Mesenchymal stem cell (in vitro differentiated cells and primary cell): ENCODE results near the gene SDHAF3.
"Not testable (repeated sequence)": the region's sequence is repeated elsewhere in the genome, so short reads cannot be mapped to it uniquely, and the experiment has no call there.

Experiments
- DNase-seq: peaks from one replicate; pipeline ENCODE4 v3.0.0-alpha.2; 2013
- H2AFZ ChIP-seq: one replicate; pipeline ENCODE4 v1.6.1; 2013; ENCODE audit warnings: low read depth, mild to moderate bottlenecking, control low read depth, inconsistent platforms, low read length, moderate library complexity
- H2AK5ac ChIP-seq: 2 replicates; pipeline ENCODE4 v1.6.1; 2013; ENCODE audit warnings: low read length, moderate library complexity, mild to moderate bottlenecking, inconsistent platforms; ENCODE audit not compliant: severe bottlenecking
- H2BK120ac ChIP-seq: one replicate; pipeline ENCODE4 v1.6.1; 2013; ENCODE audit warnings: low read depth, mild to moderate bottlenecking, inconsistent platforms, low read length, moderate library complexity
- H2BK12ac ChIP-seq, 2 experiments: one replicate each; pipeline ENCODE4 v1.6.1; 2013; ENCODE audit warnings: inconsistent platforms in 2 of 2, low read length in 2 of 2, mild to moderate bottlenecking in 2 of 2, moderate library complexity in 2 of 2, control low read depth in 1 of 2
- H2BK15ac ChIP-seq: one replicate; pipeline ENCODE4 v1.6.1; 2013; ENCODE audit warnings: mild to moderate bottlenecking, low read depth, inconsistent platforms; ENCODE audit not compliant: poor library complexity, severe bottlenecking
- H2BK5ac ChIP-seq: 2 replicates; pipeline ENCODE4 v1.6.1; 2013; ENCODE audit warnings: low read depth, mild to moderate bottlenecking, low read length, control low read depth, inconsistent platforms; ENCODE audit not compliant: poor library complexity, severe bottlenecking
- H3K14ac ChIP-seq, 2 experiments: one replicate each; pipeline ENCODE4 v1.6.1; 2013; ENCODE audit warnings: inconsistent platforms in 2 of 2, low read length in 2 of 2, control low read depth in 1 of 2, mild to moderate bottlenecking in 1 of 2, moderate library complexity in 1 of 2
- H3K18ac ChIP-seq, 2 experiments: one replicate each; pipeline ENCODE4 v1.6.1; 2013; ENCODE audit warnings: inconsistent platforms in 2 of 2, low read length in 2 of 2, control low read depth in 1 of 2, low read depth in 1 of 2, mild to moderate bottlenecking in 1 of 2
- H3K23ac ChIP-seq, 2 experiments: one replicate each; pipeline ENCODE4 v1.6.1; 2013; ENCODE audit warnings: inconsistent platforms in 2 of 2, low read length in 2 of 2, mild to moderate bottlenecking in 2 of 2, moderate library complexity in 2 of 2, control low read depth in 1 of 2
- H3K27ac ChIP-seq: 2 replicates; pipeline ENCODE4 v1.5.1; 2013; ENCODE audit warnings: mild to moderate bottlenecking, moderate library complexity, low read length, control low read depth, inconsistent platforms; ENCODE audit not compliant: poor library complexity, severe bottlenecking
- H3K27me3 ChIP-seq, 2 experiments: 2 replicates each; pipeline versions ENCODE4 v1.6.1 to v1.7.0; 2013; ENCODE audit warnings: low read length in 2 of 2, mild to moderate bottlenecking in 2 of 2, moderate library complexity in 2 of 2, control low read depth in 1 of 2, inconsistent platforms in 1 of 2; ENCODE audit not compliant: control insufficient read depth in 1 of 2, insufficient read depth in 1 of 2
- H3K36me3 ChIP-seq, 2 experiments: 2 replicates each; pipeline versions ENCODE4 v1.6.1 to v1.7.0; 2013; ENCODE audit warnings: low read length in 2 of 2, control low read depth in 1 of 2, inconsistent platforms in 1 of 2, low read depth in 1 of 2, mild to moderate bottlenecking in 1 of 2; ENCODE audit not compliant: insufficient read depth in 2 of 2, control insufficient read depth in 1 of 2
- H3K4ac ChIP-seq, 2 experiments: one replicate each; pipeline ENCODE4 v1.6.1; 2013; ENCODE audit warnings: inconsistent platforms in 2 of 2, low read length in 2 of 2, mild to moderate bottlenecking in 2 of 2, moderate library complexity in 2 of 2, control low read depth in 1 of 2, low read depth in 1 of 2
- H3K4me1 ChIP-seq: 2 replicates; pipeline ENCODE4 v1.6.1; 2013; ENCODE audit warnings: low read depth, low read length, control low read depth; ENCODE audit not compliant: control insufficient read depth, insufficient read depth
- H3K4me2 ChIP-seq: 2 replicates; pipeline ENCODE4 v1.6.1; 2013; ENCODE audit warnings: low read length, mild to moderate bottlenecking, inconsistent platforms; ENCODE audit not compliant: poor library complexity, severe bottlenecking
- H3K4me3 ChIP-seq, 2 experiments: 2 replicates each; pipeline versions ENCODE4 v1.5.1 to v1.7.0; 2013; ENCODE audit warnings: low read length in 2 of 2, mild to moderate bottlenecking in 2 of 2, control low read depth in 1 of 2, low read depth in 1 of 2; ENCODE audit not compliant: insufficient read depth in 1 of 2
- H3K79me1 ChIP-seq: replicated peaks from 2 replicates; pipeline ENCODE4 v1.6.1; 2013; ENCODE audit warnings: mild to moderate bottlenecking, control low read depth, low read length, inconsistent platforms; ENCODE audit not compliant: poor library complexity, severe bottlenecking
- H3K9ac ChIP-seq: 2 replicates; pipeline ENCODE4 v1.7.0; 2013; ENCODE audit warnings: mild to moderate bottlenecking, low read length, moderate library complexity
- H3K9me3 ChIP-seq: 2 replicates; pipeline ENCODE4 v1.7.0; 2013; ENCODE audit warnings: mild to moderate bottlenecking, low read length; ENCODE audit not compliant: control insufficient read depth
- H4K8ac ChIP-seq: one replicate; pipeline ENCODE4 v1.6.1; 2013; ENCODE audit warnings: inconsistent platforms, mild to moderate bottlenecking, low read length, moderate library complexity
- H4K91ac ChIP-seq: one replicate; pipeline ENCODE4 v1.6.1; 2013; ENCODE audit warnings: mild to moderate bottlenecking, low read length, inconsistent platforms
- WGBS: methylation state at CpG from one replicate; pipeline ENCODE4 v1.1.7; 2013; ENCODE audit warnings: mixed read lengths; 5-methylcytosine and 5-hydroxymethylcytosine counted together

The SDHAF3 gene

DNA sequence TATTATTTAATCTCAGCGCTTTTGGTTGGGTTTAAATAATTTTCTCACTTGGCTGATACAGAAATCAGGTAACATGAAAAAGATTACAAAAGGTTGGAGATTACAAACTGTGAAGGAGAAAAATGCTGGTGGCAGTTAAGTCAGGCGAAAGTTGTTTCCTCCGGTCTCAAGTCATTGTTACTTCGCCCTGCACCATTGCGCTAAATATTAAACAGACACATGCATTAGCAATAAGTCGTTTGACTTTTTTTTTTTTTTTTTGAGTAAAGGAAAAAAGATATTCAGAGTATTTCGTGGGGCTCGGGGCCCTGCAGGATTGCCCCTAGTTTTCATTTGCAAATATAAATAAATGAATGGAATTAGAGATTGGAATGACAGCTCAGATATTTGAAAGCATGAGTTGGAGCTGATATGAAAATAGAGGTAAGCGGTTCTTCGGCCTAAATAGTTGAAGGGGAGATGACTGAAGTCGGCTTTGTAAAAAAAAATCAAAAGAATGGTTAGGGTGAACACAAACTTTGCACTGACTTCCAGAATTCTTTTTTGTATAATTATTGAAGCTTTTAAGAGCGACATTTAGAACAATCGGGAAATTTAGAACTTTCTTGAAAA, 914 bp downstream of the SDHAF3 start:
- Histone ChIP-seq H3K18ac (no peak overlapping the region), H3K9me3 (no peaks in the 10 kb centered on the region), H2BK120ac (no peak overlapping the region), H3K27ac (no peak overlapping the region), H3K4ac (no peak overlapping the region), H2BK15ac (no peak overlapping the region), H2AK5ac (no peak overlapping the region), H3K23ac (no peak overlapping the region), H3K9ac (peak overlapping the region; percentile 89), H2BK5ac (no peak overlapping the region), H4K8ac (no peak overlapping the region), H3K14ac (no peak overlapping the region), H3K79me1 (peaks cover 9% of the 10 kb centered on the region), H3K4me1 (peaks cover 3% of the 10 kb centered on the region), H3K4me2 (peak overlapping the region; percentile 94), H4K91ac (no peak overlapping the region), H3K27me3 (no peaks in the 10 kb centered on the region), H2BK12ac (no peak overlapping the region), H3K36me3 (no peaks in the 10 kb centered on the region), H2AFZ (no peak overlapping the region), H3K4me3 (peak overlapping the region in 1 of 2 experiments; percentile 92)
- DNase-seq = peak; percentile 22
- 28% methylated on average over 12 of the region's 13 CpGs for WGBS

DNA sequence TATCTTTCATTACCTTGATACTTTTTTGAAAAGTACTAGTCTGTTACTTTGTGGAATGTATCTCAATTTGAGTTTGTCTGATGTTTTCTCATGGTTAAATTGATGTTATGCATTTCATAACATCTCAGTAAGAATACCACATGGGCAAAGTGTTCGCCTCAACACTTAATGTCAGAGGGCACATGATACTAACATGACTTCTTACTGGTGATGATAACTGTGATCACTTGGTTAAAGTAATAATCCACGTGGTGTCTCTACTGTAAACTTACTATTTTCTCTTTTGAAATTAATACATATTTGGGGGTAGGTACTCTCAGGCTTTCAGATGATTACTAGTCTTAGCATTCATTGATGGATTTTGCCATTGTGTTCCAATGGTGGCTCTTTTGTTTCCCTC, 2.2 kb downstream of the SDHAF3 start:
- no peak for DNase-seq
- no peak overlapping the region for H2BK5ac ChIP-seq
- H3K14ac ChIP-seq = no peak overlapping the region
- no peaks in the 10 kb centered on the region for H3K36me3 ChIP-seq
- no peak overlapping the region for H2BK12ac ChIP-seq
- no peak overlapping the region for H3K4ac ChIP-seq
- H3K27me3 ChIP-seq = no peaks in the 10 kb centered on the region
- 100% methylated on average over 1 of the region's 2 CpGs for WGBS
- no peak overlapping the region for H2BK15ac ChIP-seq
- H3K79me1 ChIP-seq = peaks cover 9% of the 10 kb centered on the region
- peaks cover 3% of the 10 kb centered on the region for H3K4me1 ChIP-seq
- no peaks in the 10 kb centered on the region for H3K9me3 ChIP-seq
- H2AK5ac ChIP-seq = no peak overlapping the region
- no peak overlapping the region for H3K4me3 ChIP-seq
- no peak overlapping the region for H3K4me2 ChIP-seq
- no peak overlapping the region for H2AFZ ChIP-seq
- no peak overlapping the region for H4K8ac ChIP-seq
- H3K27ac ChIP-seq = no peak overlapping the region
- no peak overlapping the region for H4K91ac ChIP-seq
- H3K23ac ChIP-seq = no peak overlapping the region
- no peak overlapping the region for H2BK120ac ChIP-seq
- no peak overlapping the region for H3K18ac ChIP-seq
- H3K9ac ChIP-seq = no peak overlapping the region

DNA sequence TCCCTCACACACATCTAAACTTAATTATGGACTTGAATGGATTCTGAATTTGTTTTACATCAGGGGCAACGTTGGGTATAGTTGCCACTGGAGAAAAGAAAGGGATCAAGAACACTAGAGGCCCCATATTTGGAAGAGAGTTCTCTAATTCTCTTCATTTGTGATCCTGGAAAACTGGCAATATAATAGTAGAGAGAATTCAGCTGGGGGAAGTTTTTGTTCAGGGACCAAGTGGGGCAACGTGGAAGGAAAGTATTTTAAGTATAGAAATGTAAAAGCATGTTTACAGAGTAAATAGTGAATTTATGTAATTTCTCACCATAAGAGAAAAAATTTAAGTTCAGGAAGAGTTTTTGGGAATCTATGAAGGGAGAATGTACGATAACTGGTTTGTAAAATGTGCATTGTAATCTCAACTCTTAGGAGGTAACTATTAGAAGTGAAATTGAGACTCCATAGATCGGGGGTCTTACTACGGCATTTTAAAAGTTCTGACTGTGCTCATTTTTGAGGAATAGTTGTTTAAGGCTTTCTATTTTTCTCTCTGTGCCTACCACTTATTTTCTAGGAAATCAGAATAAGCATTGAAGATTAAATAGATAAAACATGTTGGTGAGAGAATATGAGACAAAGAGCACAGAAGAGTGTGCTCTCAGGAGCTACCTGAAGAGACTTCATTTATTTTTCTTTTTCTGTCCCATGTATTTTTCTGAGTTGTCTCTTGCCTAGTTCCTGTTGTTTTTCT, 3.4 kb downstream of the SDHAF3 start:
- H3K9me3 ChIP-seq = peaks cover 4% of the 10 kb centered on the region
- no peak overlapping the region for H2BK12ac ChIP-seq
- H3K9ac ChIP-seq = no peak overlapping the region
- DNase-seq = no peak
- H2BK120ac ChIP-seq = no peak overlapping the region
- H3K79me1 ChIP-seq = peaks cover 9% of the 10 kb centered on the region
- no peak overlapping the region for H4K91ac ChIP-seq
- no peak overlapping the region for H3K27ac ChIP-seq
- no peak overlapping the region for H4K8ac ChIP-seq
- 90% methylated on average over 5 of the region's 5 CpGs for WGBS
- no peaks in the 10 kb centered on the region for H3K36me3 ChIP-seq
- no peak overlapping the region for H3K14ac ChIP-seq
- no peak overlapping the region for H3K4ac ChIP-seq
- no peak overlapping the region for H3K18ac ChIP-seq
- H3K4me1 ChIP-seq = peaks cover 3% of the 10 kb centered on the region
- no peak overlapping the region for H3K23ac ChIP-seq
- H3K4me2 ChIP-seq = no peak overlapping the region
- no peak overlapping the region for H2BK5ac ChIP-seq
- no peaks in the 10 kb centered on the region for H3K27me3 ChIP-seq
- no peak overlapping the region for H2AFZ ChIP-seq
- no peak overlapping the region for H2BK15ac ChIP-seq
- H2AK5ac ChIP-seq = no peak overlapping the region
- no peak overlapping the region for H3K4me3 ChIP-seq

DNA sequence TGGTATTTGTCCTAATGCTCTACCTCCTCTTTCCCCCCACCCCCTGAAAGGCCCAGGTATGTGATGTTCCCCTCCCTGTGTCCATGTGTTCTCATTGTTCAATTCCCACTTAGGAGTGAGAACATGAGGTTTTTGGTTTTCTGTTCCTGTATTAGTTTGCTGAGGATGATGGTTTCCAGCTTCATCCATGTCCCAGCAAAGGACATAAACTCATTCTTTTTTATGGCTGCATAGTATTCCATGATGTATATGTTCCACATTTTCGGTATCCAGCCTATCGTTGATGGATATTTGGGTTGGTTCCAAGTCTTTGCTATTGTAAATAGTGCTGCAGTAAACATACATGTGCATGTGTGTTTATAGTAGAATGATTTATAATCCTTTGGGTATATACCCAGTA, 5.6 kb downstream of the SDHAF3 start:
- H3K9ac ChIP-seq, H3K18ac ChIP-seq, H3K36me3 ChIP-seq, H3K4me3 ChIP-seq, H2BK5ac ChIP-seq, H3K27me3 ChIP-seq, H2BK120ac ChIP-seq, H3K4ac ChIP-seq, DNase-seq, H3K23ac ChIP-seq, H2BK12ac ChIP-seq, H2BK15ac ChIP-seq, H3K4me1 ChIP-seq, H3K14ac ChIP-seq, H2AK5ac ChIP-seq, H3K9me3 ChIP-seq, H3K27ac ChIP-seq, H2AFZ ChIP-seq, H4K91ac ChIP-seq, H4K8ac ChIP-seq, H3K4me2 ChIP-seq: not testable (repeated sequence)
- 73% methylated on average over 2 of the region's 2 CpGs for WGBS
- H3K79me1 ChIP-seq = peaks cover 16% of the 10 kb centered on the region
